ENCODE results near the gene STK32B.

DNA sequence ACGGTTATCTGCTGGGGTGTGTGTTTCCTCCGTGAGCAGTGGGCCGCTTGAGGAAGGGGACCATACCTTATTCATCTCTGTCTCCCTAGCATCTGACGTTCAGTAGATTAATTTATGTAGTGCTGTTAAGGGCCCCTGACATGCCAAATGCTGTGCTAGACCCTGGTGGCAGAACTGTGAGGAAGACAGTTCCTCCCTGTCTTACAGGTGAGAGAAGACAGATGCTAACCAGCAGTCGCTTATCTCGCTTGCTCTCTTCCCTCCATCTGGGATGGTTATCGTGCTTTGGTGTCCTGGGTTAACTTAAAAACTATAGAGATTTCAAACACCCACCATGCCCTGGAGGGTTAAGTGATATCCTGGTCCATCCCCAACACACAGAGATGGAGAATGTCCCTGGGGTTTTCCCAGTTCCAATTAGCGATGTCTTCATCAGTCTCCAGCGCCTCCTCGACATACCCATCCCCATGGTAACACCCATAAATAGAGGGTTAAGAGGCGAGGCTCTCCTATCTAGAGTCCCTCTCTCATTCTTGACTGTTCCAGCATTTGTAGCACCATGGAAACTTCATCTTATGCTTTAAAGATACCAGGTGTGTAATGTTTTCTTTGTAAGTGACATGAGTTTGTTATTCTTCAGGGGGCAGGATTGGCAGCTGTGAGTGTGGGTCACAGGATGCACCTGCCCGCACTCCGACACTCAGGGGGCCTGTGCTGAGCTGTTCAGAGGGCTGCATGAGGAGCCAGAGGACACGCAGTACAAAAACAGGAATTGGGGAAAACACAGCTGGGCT, 135.2 kb downstream of the STK32B start:
- no peak for TF ChIP-seq POLR2A (IDR thresholded peaks at IDR 0.05)
- TF ChIP-seq, protein P1, sequence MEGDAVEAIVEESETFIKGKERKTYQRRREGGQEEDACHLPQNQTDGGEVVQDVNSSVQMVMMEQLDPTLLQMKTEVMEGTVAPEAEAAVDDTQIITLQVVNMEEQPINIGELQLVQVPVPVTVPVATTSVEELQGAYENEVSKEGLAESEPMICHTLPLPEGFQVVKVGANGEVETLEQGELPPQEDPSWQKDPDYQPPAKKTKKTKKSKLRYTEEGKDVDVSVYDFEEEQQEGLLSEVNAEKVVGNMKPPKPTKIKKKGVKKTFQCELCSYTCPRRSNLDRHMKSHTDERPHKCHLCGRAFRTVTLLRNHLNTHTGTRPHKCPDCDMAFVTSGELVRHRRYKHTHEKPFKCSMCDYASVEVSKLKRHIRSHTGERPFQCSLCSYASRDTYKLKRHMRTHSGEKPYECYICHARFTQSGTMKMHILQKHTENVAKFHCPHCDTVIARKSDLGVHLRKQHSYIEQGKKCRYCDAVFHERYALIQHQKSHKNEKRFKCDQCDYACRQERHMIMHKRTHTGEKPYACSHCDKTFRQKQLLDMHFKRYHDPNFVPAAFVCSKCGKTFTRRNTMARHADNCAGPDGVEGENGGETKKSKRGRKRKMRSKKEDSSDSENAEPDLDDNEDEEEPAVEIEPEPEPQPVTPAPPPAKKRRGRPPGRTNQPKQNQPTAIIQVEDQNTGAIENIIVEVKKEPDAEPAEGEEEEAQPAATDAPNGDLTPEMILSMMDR (IDR thresholded peaks at IDR 0.05), result no peak

All from heart left ventricle (tissue), 13 donors.